K562 (cell line): ENCODE results near the gene AXIN2. TPM values are rescaled to one million over a fixed set of nuclear protein-coding genes. Genes with fewer than 3 reads are reported as not detected.

ENCODE experiments used
- ATAC-seq: fragments of 200-7000 bp; cut with Tn5 transposase; 3 replicates; pipeline ENCODE4 v1.9.1; 2020; ENCODE audit warnings: moderate library complexity
- BruUV-seq: library from RNA; stranded (reverse); fragments of 400-500 nt; replicated peaks from 2 replicates; lab custom pipeline; 2021; lab: Mats Ljungman, UMichigan
- CTCF ChIA-PET: fragments of 300-600 bp; formaldehyde crosslinking; extraction: SDS; loops from one replicate; lab custom pipeline; 2021; ENCODE audit warnings: low intra/inter-chr PET ratio; lab: Yijun Ruan, JAX
- POLR2A ChIA-PET: fragments of 300-600, 350-650 bp; sonication (Branson Sonifier 250); formaldehyde crosslinking; extraction: SDS; loops from one replicate; lab custom pipeline; 2021; ENCODE audit warnings: antibody characterized with exemption, inconsistent platforms; lab: Yijun Ruan, JAX
- DNase-seq, 4 experiments: peaks; one replicate each; pipeline versions ENCODE4 v3.0.0 to v3.0.0-alpha.2; 2011 to 2018; ENCODE audit warnings: low spot score in 3 of 4, mixed read lengths in 3 of 4; ENCODE audit errors: extremely low read depth in 1 of 4
- FAIRE-seq: peaks from 2 replicates; lab custom pipeline; 2011; peaks lifted over from hg19 to GRCh38; lab: Jason Lieb, UNC
- H2AFZ ChIP-seq: 2 replicates; pipeline ENCODE4 v1.6.0; 2011; ENCODE audit warnings: low read depth, low read length, control low read depth, inconsistent platforms
- H3K27ac ChIP-seq: fragments of 200-600 bp; 3 replicates; pipeline ENCODE4 v1.8.0; 2011; ENCODE audit warnings: low read depth, mild to moderate bottlenecking, control low read depth, inconsistent platforms, low read length, moderate library complexity, mixed read lengths; ENCODE audit errors: extremely low read depth
- H3K27me3 ChIP-seq, 2 experiments: fragments of 300-600 bp in 1 of 2; 2 replicates in 1 of 2; 3 replicates in 1 of 2; pipeline versions ENCODE4 v1.6.0 to v1.8.0; 2011; ENCODE audit warnings: inconsistent platforms in 2 of 2, low read length in 2 of 2, mild to moderate bottlenecking in 1 of 2, mixed read lengths in 1 of 2, moderate library complexity in 1 of 2; ENCODE audit not compliant: control insufficient read depth in 2 of 2, insufficient read depth in 2 of 2
- H3K36me3 ChIP-seq: fragments of 300-600 bp; 3 replicates; pipeline ENCODE4 v1.8.0; 2011; ENCODE audit warnings: mild to moderate bottlenecking, low read length, inconsistent platforms; ENCODE audit not compliant: control insufficient read depth, insufficient read depth
- H3K4me1 ChIP-seq, 2 experiments: fragments of 200-600 bp in 1 of 2; replicated peaks in 1 of 2; 2 replicates in 1 of 2; 3 replicates in 1 of 2; pipeline versions ENCODE4 v1.5.1 to v1.8.0; 2011; ENCODE audit warnings: inconsistent platforms in 2 of 2, low read length in 2 of 2, mild to moderate bottlenecking in 1 of 2, mixed read lengths in 1 of 2, moderate library complexity in 1 of 2; ENCODE audit not compliant: control insufficient read depth in 2 of 2, insufficient read depth in 2 of 2
- H3K4me2 ChIP-seq: 2 replicates; pipeline ENCODE4 v1.6.1; 2011; ENCODE audit warnings: low read length, control low read depth, inconsistent platforms, mixed read lengths; ENCODE audit not compliant: insufficient read depth
- H3K4me3 ChIP-seq: fragments of 200-600 bp; sonication (generic), shearing (Covaris generic); 2 replicates; pipeline ENCODE4 v1.5.1; 2016; ENCODE audit warnings: control low read depth, inconsistent platforms
- H3K79me2 ChIP-seq: fragments of 200-600 bp; 3 replicates; pipeline ENCODE4 v1.8.0; 2011; ENCODE audit warnings: low read length, inconsistent platforms; ENCODE audit not compliant: control insufficient read depth, insufficient read depth
- H3K9ac ChIP-seq, 2 experiments: 2 replicates each; pipeline versions ENCODE4 v1.6.0 to v1.6.1; 2011; ENCODE audit warnings: low read depth in 2 of 2, low read length in 2 of 2, control low read depth in 1 of 2, inconsistent platforms in 1 of 2, mild to moderate bottlenecking in 1 of 2, mixed read lengths in 1 of 2; ENCODE audit not compliant: insufficient read depth in 1 of 2
- H3K9me1 ChIP-seq: one replicate; pipeline ENCODE4 v1.6.0; 2011; ENCODE audit warnings: inconsistent platforms, mild to moderate bottlenecking, low read length, moderate library complexity; ENCODE audit not compliant: control insufficient read depth, insufficient read depth
- H3K9me3 ChIP-seq: replicated peaks from 2 replicates; pipeline ENCODE4 v1.5.1; 2011; ENCODE audit warnings: low read depth, low read length, inconsistent platforms; ENCODE audit not compliant: control insufficient read depth, insufficient read depth
- H4K20me1 ChIP-seq: replicated peaks from 2 replicates; pipeline ENCODE4 v1.6.1; 2011; ENCODE audit warnings: low read length, inconsistent platforms, mixed read lengths; ENCODE audit not compliant: control insufficient read depth, insufficient read depth
- E4F1 ChIP-seq: fragments of 250-450 bp; sonication (Bioruptor Pico); IDR thresholded peaks from 2 replicates; pipeline ENCODE4 v1.5.0; 2021; ENCODE audit warnings: mild to moderate bottlenecking, borderline replicate concordance
- FOSL1 ChIP-seq: fragments of 200-800 bp; sonication (Bioruptor generic); conservative IDR thresholded peaks from 2 replicates; pipeline ENCODE4 v1.6.1; 2016; ENCODE audit warnings: missing genetic modification characterization, missing compliant biosample characterization
- GABPA ChIP-seq: fragments of 200-800 bp; sonication (Bioruptor generic); conservative IDR thresholded peaks from 2 replicates; pipeline ENCODE4 v1.6.1; 2016; ENCODE audit warnings: low read depth, missing genetic modification characterization, missing compliant biosample characterization
- RBM25 ChIP-seq: fragments of 200-400 bp; formaldehyde crosslinking; IDR thresholded peaks from 2 replicates; pipeline ENCODE4 v1.6.1; 2018; ENCODE audit warnings: low read length, low read depth, moderate library complexity; ENCODE audit not compliant: severe bottlenecking
- WGBS: fragments of 100-300 bp; shearing (Covaris generic); methylation state at CpG from one replicate; pipeline ENCODE4 v1.1.6; 2016; ENCODE audit warnings: low coverage, mixed read lengths; ENCODE audit not compliant: insufficient coverage; ENCODE audit errors: missing lambda C conversion rate; 5-methylcytosine and 5-hydroxymethylcytosine counted together
- in situ Hi-C: fragments of 300-500 bp; cut with MboI; formaldehyde crosslinking; loops from 4 replicates; pipeline ENCODE4 v1.15.0; 2018; ENCODE audit warnings: inconsistent platforms, mixed read lengths
- intact Hi-C: fragments of 100-400 bp; cut with micrococcal nuclease; formaldehyde crosslinking; loops from 2 replicates; pipeline ENCODE4 v1.14.2; 2022
- polyA plus RNA-seq, 8 experiments: library from polyadenylated mRNA; depleted of rRNA in 4 of 8; stranded (reverse) in 5 of 8; unstranded in 3 of 8; fragments of >200 nt; fragmentation: Nextera tagmentation in 2 of 8; fragmentation: Illumina TruSeq in 1 of 8; extraction: Ambion mirVana in 2 of 8; extraction: Trizol in 1 of 8; gene quantifications; 2 replicates each; pipeline versions ENCODE4 v1.2.1 to v1.2.3, GENCODE V29; 2011 to 2014; ENCODE audit warnings: inconsistent platforms in 1 of 8, missing spikeins in 1 of 8
- total RNA-seq, 7 experiments: library from RNA; depleted of rRNA in 6 of 7; stranded (reverse); fragments of >200 nt in 6 of 7; fragmentation: Illumina TruSeq in 2 of 7; extraction: Trizol in 2 of 7; gene quantifications; 2 replicates each; pipeline versions ENCODE4 v1.2.1 to v1.2.3, GENCODE V29; 2011 to 2021; ENCODE audit warnings: low replicate concordance in 1 of 7

Gene AXIN2
- total and polyA plus RNA-seq, 9 of the 15 experiments (the other 6 are each of a cell fraction or from before 2014, with no cell fraction given): 0.21 to 3.3 (median 1.2) TPM

DNA sequence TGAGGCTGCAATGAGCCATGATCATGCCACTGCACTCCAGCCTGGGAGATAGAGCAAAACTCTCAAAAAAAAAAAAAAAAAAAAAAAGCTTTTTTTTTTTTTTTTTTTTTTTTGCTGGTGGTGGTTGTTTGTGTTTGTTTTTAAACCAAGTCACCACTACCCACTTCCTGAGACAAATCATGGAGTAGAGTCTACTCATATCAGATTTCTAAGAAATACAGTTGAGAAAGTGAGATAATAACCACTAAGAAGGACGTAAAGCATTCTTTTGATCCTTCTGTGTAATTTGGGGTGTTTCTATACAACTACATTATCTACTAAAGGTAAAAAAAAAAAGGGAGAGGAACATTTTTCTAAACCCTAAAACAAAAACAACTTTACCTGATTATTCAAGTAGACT, 38.0 kb downstream of the AXIN2 start:
- TF ChIP-seq FOSL1 (tag): peak; percentile 39; the same call in 1 of the 2 replicates
- no peak for TF ChIP-seq E4F1
- TF ChIP-seq RBM25: no peak
- peak; percentile 43; the same call in 1 of the 2 replicates for TF ChIP-seq GABPA (tag)
- no peaks in the 10 kb centered on the region for H3K36me3 ChIP-seq
- DNase-seq: no peak
- no peak overlapping the region for H3K27ac ChIP-seq
- H3K79me2 ChIP-seq: no peaks in the 10 kb centered on the region
- no peaks in the 10 kb centered on the region for H4K20me1 ChIP-seq
- H2AFZ ChIP-seq: no peak overlapping the region
- POLR2A ChIA-PET: no interaction called here
- no peak overlapping the region for H3K4me3 ChIP-seq
- H3K27me3 ChIP-seq: peaks cover 5 to 20% of the 10 kb centered on the region in 2 experiments; a peak in 4 of 5 replicates
- CTCF ChIA-PET: no interaction called here
- no peak for ATAC-seq
- in situ Hi-C loops: no loop called here
- WGBS: 0% methylated on average over 1 of the region's 1 CpG
- H3K4me1 ChIP-seq: no peaks in the 10 kb centered on the region; a peak in 1 of 5 replicates
- no peak overlapping the region for H3K4me2 ChIP-seq
- FAIRE-seq: no peak
- BruUV-seq: no TSS peak
- H3K9ac ChIP-seq: no peak overlapping the region
- no peaks in the 10 kb centered on the region for H3K9me1 ChIP-seq
- intact Hi-C loops: no loop called here
- H3K9me3 ChIP-seq: no peaks in the 10 kb centered on the region
